Liver (tissue), 9 donors: ENCODE results near the gene CCND1. TPM values are rescaled to one million over a fixed set of nuclear protein-coding genes. Genes with fewer than 3 reads are reported as not detected.

Experiments used
- DNase-seq: peaks from one replicate; pipeline ENCODE4 v3.0.0-alpha.2; 2017; ENCODE audit warnings: low spot score
- H3K27ac ChIP-seq, 2 donors: one replicate each; pipeline ENCODE4 v1.7.0; 2013; ENCODE audit warnings: inconsistent platforms in 2 of 2, low read length in 2 of 2, control low read depth in 1 of 2, low read depth in 1 of 2, mild to moderate bottlenecking in 1 of 2
- H3K27me3 ChIP-seq, 4 donors: one replicate each; pipeline versions ENCODE4 v1.6.1 to v1.7.0; 2013; ENCODE audit warnings: low read length in 3 of 4, inconsistent platforms in 1 of 4, mild to moderate bottlenecking in 1 of 4, moderate library complexity in 1 of 4; ENCODE audit not compliant: control insufficient read depth in 4 of 4, insufficient read depth in 4 of 4
- H3K36me3 ChIP-seq, 4 donors: one replicate each; pipeline versions ENCODE4 v1.6.1 to v1.7.0; 2013; ENCODE audit warnings: low read length in 3 of 4, mild to moderate bottlenecking in 3 of 4, low read depth in 1 of 4, moderate library complexity in 1 of 4; ENCODE audit not compliant: control insufficient read depth in 4 of 4, insufficient read depth in 3 of 4
- H3K4me1 ChIP-seq, 4 donors: one replicate each; pipeline versions ENCODE4 v1.6.1 to v1.7.0; 2013; ENCODE audit warnings: low read length in 3 of 4, mild to moderate bottlenecking in 3 of 4, moderate library complexity in 1 of 4; ENCODE audit not compliant: control insufficient read depth in 4 of 4, insufficient read depth in 4 of 4
- H3K4me3 ChIP-seq, 3 donors: one replicate each; pipeline versions ENCODE4 v1.6.1 to v1.7.0; 2013; ENCODE audit warnings: low read length in 3 of 3, control low read depth in 1 of 3, low read depth in 1 of 3, mild to moderate bottlenecking in 1 of 3
- H3K9ac ChIP-seq, 2 donors: one replicate each; pipeline ENCODE4 v1.7.0; 2013; ENCODE audit warnings: low read length in 2 of 2, mild to moderate bottlenecking in 2 of 2, moderate library complexity in 2 of 2, control low read depth in 1 of 2, low read depth in 1 of 2
- H3K9me3 ChIP-seq, 4 donors: one replicate each; pipeline versions ENCODE4 v1.6.1 to v1.7.0; 2013; ENCODE audit warnings: low read length in 3 of 4; ENCODE audit not compliant: control insufficient read depth in 4 of 4
- ATF3 ChIP-seq: IDR thresholded peaks from 2 replicates; pipeline ENCODE4 v1.6.1; 2016; ENCODE audit warnings: antibody characterized with exemption
- CTCF ChIP-seq: fragments of 150-350 bp; IDR thresholded peaks from 2 replicates; pipeline ENCODE4 v1.5.1; 2017; ENCODE audit warnings: improper control_type of control experiment, low read depth, low read length; ENCODE audit not compliant: missing input control
- FOXA2 ChIP-seq: IDR thresholded peaks from 2 replicates; pipeline ENCODE4 v1.6.1; 2016; ENCODE audit warnings: antibody characterized with exemption
- HNF4G ChIP-seq: IDR thresholded peaks from 2 replicates; pipeline ENCODE4 v1.6.1; 2016; ENCODE audit warnings: antibody characterized with exemption
- NR2F2 ChIP-seq: IDR thresholded peaks from 2 replicates; pipeline ENCODE4 v1.6.1; 2016; ENCODE audit warnings: antibody characterized with exemption
- REST ChIP-seq: IDR thresholded peaks from 2 replicates; pipeline ENCODE4 v1.6.1; 2016; ENCODE audit warnings: antibody characterized with exemption, mild to moderate bottlenecking
- RXRA ChIP-seq, 2 donors: IDR thresholded peaks; 2 replicates each; pipeline ENCODE4 v1.6.1; 2017 to 2018; ENCODE audit warnings: antibody characterized with exemption in 2 of 2, mild to moderate bottlenecking in 1 of 2
- TAF1 ChIP-seq: conservative IDR thresholded peaks from 2 replicates; pipeline ENCODE4 v1.6.1; 2016; ENCODE audit warnings: antibody characterized with exemption, mild to moderate bottlenecking
- WGBS: extraction: QIAGEN DNeasy Blood & Tissue Kit; methylation state at CpG from one replicate; pipeline ENCODE4 v1.1.7; 2013; 5-methylcytosine and 5-hydroxymethylcytosine counted together
- polyA plus RNA-seq, 2 donors: library from polyadenylated mRNA; stranded (reverse) in 1 of 2; unstranded in 1 of 2; fragments of 200-250 nt in 1 of 2; fragments of >200 nt in 1 of 2; fragmentation: Nextera tagmentation in 1 of 2; extraction: Ambion mirVana in 1 of 2; gene quantifications; one replicate each; pipeline versions ENCODE4 v1.2.1 to v1.2.3, GENCODE V29; 2013 to 2015
- total RNA-seq, 2 donors: library from RNA; depleted of rRNA; stranded (reverse); fragments of >200 nt; gene quantifications; one replicate each; pipeline ENCODE4 v1.2.3, GENCODE V29; 2014
- donor health status: healthy.
- donor health status: healthy.
- donor health status: healthy.
- donor health status: healthy.
- donor health status: healthy.

Gene CCND1
- total and polyA plus RNA-seq, 4 donors: 28.9 to 100 (median 53.3) TPM

GRCh38 chr11:69666261-69666660 lies 25.3 kb downstream of the CCND1 start:
- Histone ChIP-seq H3K27ac (no peak overlapping the region), H3K9ac (no peak overlapping the region), H3K9me3 (no peaks in the 10 kb centered on the region), H3K36me3 (peaks cover 0 to 20% (median 2%) of the 10 kb centered on the region in 4 donors), H3K4me1 (peaks cover 0 to 12% (median 5%) of the 10 kb centered on the region in 4 donors), H3K4me3 (no peak overlapping the region), H3K27me3 (no peaks in the 10 kb centered on the region)
- WGBS: 96% methylated on average over 14 of the region's 14 CpGs
- no peak for DNase-seq
- TF ChIP-seq HNF4G (no peak), TAF1 (no peak), RXRA (IDR thresholded peaks at IDR 0.05) (no peak), REST (no peak), CTCF (no peak), FOXA2 (no peak), ATF3 (no peak)

- DNase-seq: no peak
These were observed 26.0 kb downstream of the CCND1 start for GRCh38 chr11:69666752-69667536.

More at GRCh38 chr11:69666752-69667536, 26.0 kb downstream of the CCND1 start:
- Histone ChIP-seq H3K27ac (no peak overlapping the region), H3K9ac (no peak overlapping the region), H3K27me3 (no peaks in the 10 kb centered on the region), H3K36me3 (peaks cover 0 to 25% (median 4%) of the 10 kb centered on the region in 4 donors), H3K9me3 (no peaks in the 10 kb centered on the region), H3K4me1 (peaks cover 0 to 12% (median 5%) of the 10 kb centered on the region in 4 donors), H3K4me3 (no peak overlapping the region)
- TF ChIP-seq FOXA2 (no peak), NR2F2 (no peak)
- 95% methylated on average over 33 of the region's 33 CpGs for WGBS
